ENCODE measurements around the gene SIGLEC6.
A peak's percentile ranks its signal among the peaks of the same experiment; 100 is the strongest.

DNA sequence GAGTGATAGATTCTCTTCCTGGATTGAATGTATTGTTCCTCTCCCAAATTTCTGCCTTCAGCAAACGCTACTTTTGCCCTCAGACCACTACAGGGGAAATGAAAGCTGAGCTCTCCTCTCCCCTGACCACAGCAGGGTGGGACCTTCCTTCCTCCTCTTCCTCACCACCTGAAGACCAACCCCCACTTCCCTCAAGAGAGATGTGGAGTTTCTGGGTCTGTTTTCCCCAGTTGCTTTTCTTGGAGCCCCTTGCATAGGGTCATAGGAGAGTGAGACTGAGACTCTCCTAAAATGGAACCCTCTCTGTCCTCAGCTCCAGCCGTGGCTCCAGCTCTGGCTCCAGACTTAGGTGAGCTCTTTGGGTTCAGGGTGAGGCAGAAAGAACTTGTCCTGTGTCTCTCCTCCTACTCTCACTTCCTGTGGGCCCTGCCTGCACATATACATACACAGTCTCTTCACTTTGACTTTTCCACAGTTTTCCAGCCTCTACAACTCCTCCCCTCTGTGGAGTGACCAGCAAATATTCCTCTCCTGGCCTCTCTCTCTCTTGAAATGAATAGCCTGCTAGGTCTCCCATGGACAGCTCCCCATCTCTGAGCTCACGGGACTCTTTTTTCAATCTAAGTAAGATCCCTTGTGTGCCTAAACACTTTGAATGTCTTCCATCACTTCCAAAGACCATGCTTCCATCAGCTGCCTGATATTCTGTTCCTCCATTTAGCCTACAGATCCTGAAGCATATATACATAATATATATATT is 20.4 kb upstream of the SIGLEC6 start:
- TF ChIP-seq POLR2AphosphoS5 (IDR thresholded peaks at IDR 0.05; ENCODE audit: low read depth, low read length): no peak
- TF ChIP-seq, protein P1, sequence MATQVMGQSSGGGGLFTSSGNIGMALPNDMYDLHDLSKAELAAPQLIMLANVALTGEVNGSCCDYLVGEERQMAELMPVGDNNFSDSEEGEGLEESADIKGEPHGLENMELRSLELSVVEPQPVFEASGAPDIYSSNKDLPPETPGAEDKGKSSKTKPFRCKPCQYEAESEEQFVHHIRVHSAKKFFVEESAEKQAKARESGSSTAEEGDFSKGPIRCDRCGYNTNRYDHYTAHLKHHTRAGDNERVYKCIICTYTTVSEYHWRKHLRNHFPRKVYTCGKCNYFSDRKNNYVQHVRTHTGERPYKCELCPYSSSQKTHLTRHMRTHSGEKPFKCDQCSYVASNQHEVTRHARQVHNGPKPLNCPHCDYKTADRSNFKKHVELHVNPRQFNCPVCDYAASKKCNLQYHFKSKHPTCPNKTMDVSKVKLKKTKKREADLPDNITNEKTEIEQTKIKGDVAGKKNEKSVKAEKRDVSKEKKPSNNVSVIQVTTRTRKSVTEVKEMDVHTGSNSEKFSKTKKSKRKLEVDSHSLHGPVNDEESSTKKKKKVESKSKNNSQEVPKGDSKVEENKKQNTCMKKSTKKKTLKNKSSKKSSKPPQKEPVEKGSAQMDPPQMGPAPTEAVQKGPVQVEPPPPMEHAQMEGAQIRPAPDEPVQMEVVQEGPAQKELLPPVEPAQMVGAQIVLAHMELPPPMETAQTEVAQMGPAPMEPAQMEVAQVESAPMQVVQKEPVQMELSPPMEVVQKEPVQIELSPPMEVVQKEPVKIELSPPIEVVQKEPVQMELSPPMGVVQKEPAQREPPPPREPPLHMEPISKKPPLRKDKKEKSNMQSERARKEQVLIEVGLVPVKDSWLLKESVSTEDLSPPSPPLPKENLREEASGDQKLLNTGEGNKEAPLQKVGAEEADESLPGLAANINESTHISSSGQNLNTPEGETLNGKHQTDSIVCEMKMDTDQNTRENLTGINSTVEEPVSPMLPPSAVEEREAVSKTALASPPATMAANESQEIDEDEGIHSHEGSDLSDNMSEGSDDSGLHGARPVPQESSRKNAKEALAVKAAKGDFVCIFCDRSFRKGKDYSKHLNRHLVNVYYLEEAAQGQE (IDR thresholded peaks at IDR 0.05; ENCODE audit: insufficient read depth in 1 of 2, low read depth in 2 of 2, low read length in 2 of 2): peak in 1 of 2 experiments; percentile 65; a peak in 1 of 4 replicates
- TF ChIP-seq SIN3A (IDR thresholded peaks at IDR 0.05; ENCODE audit: borderline replicate concordance, insufficient read depth, low read length): no peak
